Mesenchymal stem cell (in vitro differentiated cells and primary cell): ENCODE data around the gene RHCE.
"Not testable (repeated sequence)": the region's sequence is repeated elsewhere in the genome, so short reads cannot be mapped to it uniquely, and the experiment has no call there.

ENCODE experiments used
- DNase-seq: peaks from one replicate; pipeline ENCODE4 v3.0.0-alpha.2; 2013
- H2AFZ ChIP-seq: one replicate; pipeline ENCODE4 v1.6.1; 2013; ENCODE audit warnings: low read depth, mild to moderate bottlenecking, control low read depth, inconsistent platforms, low read length, moderate library complexity
- H2AK5ac ChIP-seq: 2 replicates; pipeline ENCODE4 v1.6.1; 2013; ENCODE audit warnings: low read length, moderate library complexity, mild to moderate bottlenecking, inconsistent platforms; ENCODE audit not compliant: severe bottlenecking
- H2BK120ac ChIP-seq: one replicate; pipeline ENCODE4 v1.6.1; 2013; ENCODE audit warnings: low read depth, mild to moderate bottlenecking, inconsistent platforms, low read length, moderate library complexity
- H2BK12ac ChIP-seq, 2 experiments: one replicate each; pipeline ENCODE4 v1.6.1; 2013; ENCODE audit warnings: inconsistent platforms in 2 of 2, low read length in 2 of 2, mild to moderate bottlenecking in 2 of 2, moderate library complexity in 2 of 2, control low read depth in 1 of 2
- H2BK15ac ChIP-seq: one replicate; pipeline ENCODE4 v1.6.1; 2013; ENCODE audit warnings: mild to moderate bottlenecking, low read depth, inconsistent platforms; ENCODE audit not compliant: poor library complexity, severe bottlenecking
- H2BK5ac ChIP-seq: 2 replicates; pipeline ENCODE4 v1.6.1; 2013; ENCODE audit warnings: low read depth, mild to moderate bottlenecking, low read length, control low read depth, inconsistent platforms; ENCODE audit not compliant: poor library complexity, severe bottlenecking
- H3K14ac ChIP-seq, 2 experiments: one replicate each; pipeline ENCODE4 v1.6.1; 2013; ENCODE audit warnings: inconsistent platforms in 2 of 2, low read length in 2 of 2, control low read depth in 1 of 2, mild to moderate bottlenecking in 1 of 2, moderate library complexity in 1 of 2
- H3K18ac ChIP-seq, 2 experiments: one replicate each; pipeline ENCODE4 v1.6.1; 2013; ENCODE audit warnings: inconsistent platforms in 2 of 2, low read length in 2 of 2, control low read depth in 1 of 2, low read depth in 1 of 2, mild to moderate bottlenecking in 1 of 2
- H3K23ac ChIP-seq, 2 experiments: one replicate each; pipeline ENCODE4 v1.6.1; 2013; ENCODE audit warnings: inconsistent platforms in 2 of 2, low read length in 2 of 2, mild to moderate bottlenecking in 2 of 2, moderate library complexity in 2 of 2, control low read depth in 1 of 2
- H3K27ac ChIP-seq: 2 replicates; pipeline ENCODE4 v1.5.1; 2013; ENCODE audit warnings: mild to moderate bottlenecking, moderate library complexity, low read length, control low read depth, inconsistent platforms; ENCODE audit not compliant: poor library complexity, severe bottlenecking
- H3K27me3 ChIP-seq, 2 experiments: 2 replicates each; pipeline versions ENCODE4 v1.6.1 to v1.7.0; 2013; ENCODE audit warnings: low read length in 2 of 2, mild to moderate bottlenecking in 2 of 2, moderate library complexity in 2 of 2, control low read depth in 1 of 2, inconsistent platforms in 1 of 2; ENCODE audit not compliant: control insufficient read depth in 1 of 2, insufficient read depth in 1 of 2
- H3K36me3 ChIP-seq, 2 experiments: 2 replicates each; pipeline versions ENCODE4 v1.6.1 to v1.7.0; 2013; ENCODE audit warnings: low read length in 2 of 2, control low read depth in 1 of 2, inconsistent platforms in 1 of 2, low read depth in 1 of 2, mild to moderate bottlenecking in 1 of 2; ENCODE audit not compliant: insufficient read depth in 2 of 2, control insufficient read depth in 1 of 2
- H3K4ac ChIP-seq, 2 experiments: one replicate each; pipeline ENCODE4 v1.6.1; 2013; ENCODE audit warnings: inconsistent platforms in 2 of 2, low read length in 2 of 2, mild to moderate bottlenecking in 2 of 2, moderate library complexity in 2 of 2, control low read depth in 1 of 2, low read depth in 1 of 2
- H3K4me1 ChIP-seq: 2 replicates; pipeline ENCODE4 v1.6.1; 2013; ENCODE audit warnings: low read depth, low read length, control low read depth; ENCODE audit not compliant: control insufficient read depth, insufficient read depth
- H3K4me2 ChIP-seq: 2 replicates; pipeline ENCODE4 v1.6.1; 2013; ENCODE audit warnings: low read length, mild to moderate bottlenecking, inconsistent platforms; ENCODE audit not compliant: poor library complexity, severe bottlenecking
- H3K4me3 ChIP-seq, 2 experiments: 2 replicates each; pipeline versions ENCODE4 v1.5.1 to v1.7.0; 2013; ENCODE audit warnings: low read length in 2 of 2, mild to moderate bottlenecking in 2 of 2, control low read depth in 1 of 2, low read depth in 1 of 2; ENCODE audit not compliant: insufficient read depth in 1 of 2
- H3K79me1 ChIP-seq: replicated peaks from 2 replicates; pipeline ENCODE4 v1.6.1; 2013; ENCODE audit warnings: mild to moderate bottlenecking, control low read depth, low read length, inconsistent platforms; ENCODE audit not compliant: poor library complexity, severe bottlenecking
- H3K9ac ChIP-seq: 2 replicates; pipeline ENCODE4 v1.7.0; 2013; ENCODE audit warnings: mild to moderate bottlenecking, low read length, moderate library complexity
- H3K9me3 ChIP-seq: 2 replicates; pipeline ENCODE4 v1.7.0; 2013; ENCODE audit warnings: mild to moderate bottlenecking, low read length; ENCODE audit not compliant: control insufficient read depth
- H4K8ac ChIP-seq: one replicate; pipeline ENCODE4 v1.6.1; 2013; ENCODE audit warnings: inconsistent platforms, mild to moderate bottlenecking, low read length, moderate library complexity
- H4K91ac ChIP-seq: one replicate; pipeline ENCODE4 v1.6.1; 2013; ENCODE audit warnings: mild to moderate bottlenecking, low read length, inconsistent platforms
- WGBS: methylation state at CpG from one replicate; pipeline ENCODE4 v1.1.7; 2013; ENCODE audit warnings: mixed read lengths; 5-methylcytosine and 5-hydroxymethylcytosine counted together

Gene RHCE

DNA sequence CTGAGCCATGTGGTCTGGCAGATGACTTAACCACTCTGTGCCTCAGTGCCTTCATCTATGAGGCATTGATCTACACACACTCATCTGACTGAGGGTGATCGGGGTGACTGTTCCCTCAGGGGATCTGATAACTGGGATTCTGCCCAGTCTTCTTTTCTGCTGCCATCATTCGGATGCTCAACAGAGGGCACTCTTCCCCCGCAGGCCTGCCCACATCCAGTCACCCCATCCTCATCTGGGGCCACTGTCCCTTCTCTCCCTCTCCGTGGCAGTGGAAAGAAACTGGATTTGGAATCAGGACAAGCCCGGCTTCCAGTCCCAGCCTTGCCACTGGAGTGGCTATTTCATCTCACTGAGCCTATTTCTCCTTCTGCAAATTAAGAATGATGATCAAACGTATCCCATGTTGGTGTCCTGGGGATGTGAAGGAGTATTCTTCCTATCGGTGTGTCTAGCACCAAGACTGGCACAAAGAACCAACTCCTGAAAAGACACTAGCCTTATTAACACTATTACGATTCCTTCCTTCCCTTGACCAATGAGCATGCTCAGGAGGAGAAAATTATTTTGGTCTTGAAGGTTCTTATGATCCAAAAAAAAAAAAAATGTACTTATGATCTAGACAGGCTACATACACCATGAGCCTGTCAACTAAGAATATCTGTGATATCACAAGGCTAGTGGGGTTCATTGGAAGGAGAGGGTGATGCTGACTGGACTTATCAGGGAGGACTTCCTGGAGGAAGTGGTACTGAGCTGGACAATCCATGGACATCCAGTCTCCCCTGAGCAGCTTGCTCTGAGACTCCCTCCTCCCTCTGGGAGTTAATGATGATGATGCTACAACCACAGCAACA is 17.4 kb downstream of the RHCE start:
- not testable (repeated sequence) for H2BK120ac ChIP-seq, DNase-seq

DNA sequence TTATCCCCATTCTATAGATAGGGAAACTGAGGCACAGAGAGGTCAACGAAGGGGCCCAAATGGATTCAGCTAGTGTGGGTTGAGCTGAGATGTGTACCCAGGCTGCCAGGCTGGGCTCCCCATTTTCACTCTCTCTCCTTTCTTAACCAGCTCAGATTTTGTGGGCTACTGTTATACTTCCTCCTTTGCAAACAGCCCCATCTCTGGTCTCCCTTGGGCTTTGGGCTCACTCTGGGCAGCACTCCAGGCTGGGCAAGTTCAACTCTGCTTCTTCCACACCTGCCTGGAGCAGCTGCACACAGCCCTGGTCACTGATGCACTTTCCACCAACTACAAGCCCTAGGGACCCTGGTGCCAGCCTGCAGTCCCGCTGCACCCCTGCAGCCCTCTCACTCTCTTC is 22.5 kb downstream of the RHCE start:
- H3K4me2 ChIP-seq, H3K18ac ChIP-seq, H3K9me3 ChIP-seq, H3K9ac ChIP-seq, H2BK120ac ChIP-seq, H4K8ac ChIP-seq, H3K36me3 ChIP-seq, H3K27me3 ChIP-seq, H3K23ac ChIP-seq, H3K27ac ChIP-seq, H2AK5ac ChIP-seq, H3K4me3 ChIP-seq, DNase-seq, H3K4me1 ChIP-seq, H3K79me1 ChIP-seq, H3K4ac ChIP-seq, H2BK5ac ChIP-seq, H2BK12ac ChIP-seq, H2AFZ ChIP-seq, H4K91ac ChIP-seq, H3K14ac ChIP-seq, H2BK15ac ChIP-seq: not testable (repeated sequence)
- no CpG with 5 or more reads among the region's 2 CpGs for WGBS

More for the DNA sequence above, 17.4 kb downstream of the RHCE start:
- H3K4ac ChIP-seq, H4K8ac ChIP-seq, H3K36me3 ChIP-seq, H3K4me2 ChIP-seq, H2BK15ac ChIP-seq, H3K79me1 ChIP-seq, H3K18ac ChIP-seq, H3K9me3 ChIP-seq, H3K27me3 ChIP-seq, H4K91ac ChIP-seq, H2AK5ac ChIP-seq, H3K9ac ChIP-seq, H2AFZ ChIP-seq, H2BK5ac ChIP-seq, H2BK12ac ChIP-seq, H3K23ac ChIP-seq, H3K14ac ChIP-seq, H3K4me3 ChIP-seq, H3K27ac ChIP-seq, H3K4me1 ChIP-seq: not testable (repeated sequence)
- no CpG with 5 or more reads among the region's 8 CpGs for WGBS

DNA sequence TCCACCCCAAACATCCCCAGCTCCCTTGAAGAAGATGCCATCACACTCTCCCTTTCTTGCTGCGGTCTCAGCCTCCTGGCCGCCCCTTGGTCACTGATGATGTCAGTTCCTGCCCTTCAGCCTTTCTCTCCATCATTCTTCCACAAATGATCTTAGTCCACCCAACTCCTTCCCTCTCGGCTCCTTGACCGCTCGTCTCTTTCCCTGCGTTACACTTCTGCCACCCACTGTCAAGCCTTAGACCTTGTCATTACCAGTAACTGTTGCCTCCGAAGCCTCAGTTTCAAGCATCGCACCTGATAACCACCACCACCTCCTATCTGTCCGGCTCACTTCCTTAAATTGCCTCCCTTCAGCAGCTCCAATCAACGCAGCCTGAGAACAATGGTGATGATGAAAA is 23.1 kb downstream of the RHCE start:
- not testable (repeated sequence) for DNase-seq

DNA sequence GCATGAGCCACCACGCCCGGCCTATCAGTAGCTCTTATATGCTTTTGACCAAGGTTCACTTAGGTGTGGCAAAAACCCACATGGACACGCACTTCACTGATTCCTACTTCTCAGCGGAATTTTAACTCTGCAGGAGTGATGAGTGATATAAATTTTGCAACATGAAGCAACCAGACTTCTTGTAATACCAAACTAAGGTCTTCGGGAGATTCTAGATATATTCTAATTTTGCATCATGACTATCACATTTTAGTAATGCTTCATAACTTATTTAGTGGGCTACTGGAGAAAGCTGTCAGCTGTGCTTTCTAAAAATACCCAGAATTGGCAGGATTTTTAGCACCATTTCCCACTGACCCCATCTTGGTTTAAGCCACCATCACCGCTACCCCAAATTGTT is 27.8 kb downstream of the RHCE start:
- Histone ChIP-seq H3K9me3 (no peaks in the 10 kb centered on the region), H3K18ac (no peak overlapping the region), H3K4me3 (no peak overlapping the region), H3K4me2 (no peak overlapping the region), H3K27me3 (no peaks in the 10 kb centered on the region), H3K23ac (no peak overlapping the region), H2BK5ac (no peak overlapping the region), H2BK15ac (no peak overlapping the region), H4K91ac (no peak overlapping the region), H3K4ac (no peak overlapping the region), H2BK12ac (no peak overlapping the region), H3K4me1 (no peaks in the 10 kb centered on the region), H4K8ac (no peak overlapping the region), H3K14ac (no peak overlapping the region), H3K27ac (no peak overlapping the region), H3K79me1 (no peaks in the 10 kb centered on the region), H2AK5ac (no peak overlapping the region), H3K9ac (no peak overlapping the region), H2BK120ac (no peak overlapping the region), H3K36me3 (no peaks in the 10 kb centered on the region), H2AFZ (no peak overlapping the region)
- DNase-seq: no peak
- WGBS: 93% methylated on average over 3 of the region's 6 CpGs

More for the DNA sequence above, 23.1 kb downstream of the RHCE start:
- not testable (repeated sequence) for H3K4me2 ChIP-seq, H4K91ac ChIP-seq, H2AFZ ChIP-seq, H3K9ac ChIP-seq, H2AK5ac ChIP-seq, H3K18ac ChIP-seq, H3K4ac ChIP-seq, H3K36me3 ChIP-seq, H3K14ac ChIP-seq, H2BK120ac ChIP-seq, H3K27me3 ChIP-seq, H2BK15ac ChIP-seq, H4K8ac ChIP-seq, H2BK12ac ChIP-seq, H3K23ac ChIP-seq, H2BK5ac ChIP-seq, H3K27ac ChIP-seq, H3K4me1 ChIP-seq, H3K4me3 ChIP-seq, H3K79me1 ChIP-seq, H3K9me3 ChIP-seq
- 90% methylated on average over 2 of the region's 10 CpGs for WGBS
